Measurements from ENCODE around the gene COG7. TPM values are rescaled to one million over a fixed set of nuclear protein-coding genes. Genes with fewer than 3 reads are reported as not detected.
A peak's percentile ranks its signal among the peaks of the same experiment; 100 is the strongest.

Gene COG7
- total and polyA plus RNA-seq, 2 of the 13 experiments (the other 11 are each of a cell fraction or from before 2014, with no cell fraction given) = 12.6 to 54.5 TPM

DNA sequence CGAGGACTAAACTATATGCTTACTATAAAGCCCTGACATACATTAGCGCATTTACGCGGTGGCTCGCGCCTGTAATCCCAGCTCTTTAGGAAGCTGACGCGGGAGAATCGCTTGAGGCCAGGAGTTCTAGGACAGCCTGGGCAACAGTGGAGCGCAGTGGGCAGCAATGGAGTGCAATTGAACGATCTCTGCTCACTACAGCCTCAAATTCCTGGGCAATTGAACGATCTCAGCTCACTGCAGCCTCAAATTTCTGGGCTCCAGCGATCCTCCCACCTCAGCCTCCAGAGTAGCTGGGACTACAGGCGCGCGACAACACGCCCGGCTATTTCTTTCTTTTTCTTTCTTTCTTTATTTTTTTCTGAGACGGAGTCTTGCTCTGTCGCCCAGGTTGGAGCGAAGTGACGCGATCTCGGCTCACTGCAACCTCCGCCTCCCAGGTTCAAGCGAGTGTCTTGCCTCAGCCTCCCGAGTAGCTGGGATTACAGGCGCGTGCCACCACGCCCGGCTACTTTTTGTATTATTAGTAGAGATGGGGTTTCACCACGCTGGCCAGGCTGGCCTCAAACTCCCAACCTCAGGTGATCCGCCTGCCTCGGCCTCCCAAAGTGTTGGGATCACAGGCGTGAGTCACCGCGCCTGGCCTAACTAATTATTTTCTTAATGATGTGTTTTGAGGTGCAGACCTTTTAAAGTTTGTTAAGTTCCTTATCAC is 506 bp upstream of the COG7 start (continued):
- TF ChIP-seq, protein P1, sequence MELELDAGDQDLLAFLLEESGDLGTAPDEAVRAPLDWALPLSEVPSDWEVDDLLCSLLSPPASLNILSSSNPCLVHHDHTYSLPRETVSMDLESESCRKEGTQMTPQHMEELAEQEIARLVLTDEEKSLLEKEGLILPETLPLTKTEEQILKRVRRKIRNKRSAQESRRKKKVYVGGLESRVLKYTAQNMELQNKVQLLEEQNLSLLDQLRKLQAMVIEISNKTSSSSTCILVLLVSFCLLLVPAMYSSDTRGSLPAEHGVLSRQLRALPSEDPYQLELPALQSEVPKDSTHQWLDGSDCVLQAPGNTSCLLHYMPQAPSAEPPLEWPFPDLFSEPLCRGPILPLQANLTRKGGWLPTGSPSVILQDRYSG (CRISPR knock-in tag; IDR thresholded peaks at IDR 0.05) = peak; percentile 9; the same call in 1 of the 2 replicates
- TF ChIP-seq XRCC5 (optimal IDR thresholded peaks at IDR 0.05; ENCODE audit: low read length) = no peak

DNA sequence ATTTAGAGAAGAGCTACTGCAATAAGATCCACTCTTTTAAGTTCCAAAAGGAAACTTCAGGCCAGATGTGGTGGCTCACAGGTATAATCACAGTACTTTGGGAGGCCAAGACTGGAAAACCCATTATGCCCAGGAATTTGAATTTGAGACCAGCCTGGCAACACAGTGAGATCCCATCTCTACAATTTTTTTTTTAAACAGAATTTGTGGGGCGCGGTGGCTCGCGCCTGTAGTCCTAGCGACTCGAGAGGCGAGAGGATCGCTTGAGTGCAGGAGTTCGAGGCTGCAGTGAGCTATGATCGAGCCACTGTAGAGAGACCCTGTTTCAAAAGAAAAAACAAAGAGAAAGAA is 793 bp downstream of the COG7 start:
- Histone ChIP-seq H3K4me1 (ENCODE audit: insufficient read depth, low read length) (peaks cover 35% of the 10 kb centered on the region), H3K27me3 (ENCODE audit: control insufficient read depth in 1 of 2, insufficient read depth in 2 of 2, low read length in 2 of 2) (no peaks in the 10 kb centered on the region; a peak in 1 of 5 replicates), H3K27ac (ENCODE audit: extremely low read length, insufficient read depth, low read length) (peak overlapping the region; percentile 90), H3K36me3 (replicated peaks in 1 of 2; ENCODE audit: control insufficient read depth in 1 of 2, insufficient read depth in 2 of 2, low read length in 2 of 2) (peaks cover 0 to 18% of the 10 kb centered on the region in 2 experiments; a peak in 3 of 5 replicates), H3K79me2 (ENCODE audit: insufficient read depth, low read length) (peaks cover 28% of the 10 kb centered on the region), H3K9me3 (ENCODE audit: low read length) (no peaks in the 10 kb centered on the region), H3K4me2 (ENCODE audit: low read depth, low read length) (peak overlapping the region; percentile 92), H4K20me1 (ENCODE audit: insufficient read depth, low read length) (peaks cover 9% of the 10 kb centered on the region; the same call in 1 of the 2 replicates), H3K4me3 (replicated peaks in 1 of 3; ENCODE audit: insufficient read depth in 1 of 3, low read depth in 2 of 3, low read length in 3 of 3) (peak overlapping the region; percentile 85 to 100 (median 87)), H3K9ac (ENCODE audit: insufficient read depth, low read depth, low read length) (peak overlapping the region; percentile 96), H2AFZ (ENCODE audit: low read length) (peak overlapping the region; percentile 60)
- FAIRE-seq = no peak
- WGBS (ENCODE audit: low lambda C conversion rate) = 2% methylated on average over 10 of the region's 10 CpGs
- ChIA-PET CTCF (ENCODE audit: low intra/inter-chr PET ratio, low total read pairs) (interaction anchor here (1.8 kb wide), 1 partner anchor 17 kb away, joined by 13 read pairs; no protein-coding TSS in a partner anchor), POLR2A (interaction anchor here (0.6 to 1.6 kb wide), 3 partner anchors 9 to 13 kb away, joined by 3 to 5 read pairs (median 5); no protein-coding TSS in a partner anchor)
- no TSS peak for BruUV-seq (replicated peaks)
- TF ChIP-seq REXO4 (CRISPR knock-in tag; IDR thresholded peaks at IDR 0.05; ENCODE audit: borderline replicate concordance) (no peak), CHD4 (IDR thresholded peaks at IDR 0.05; ENCODE audit: borderline replicate concordance, low read length) (peak; percentile 80; the same call in 1 of the 2 replicates), ZNF589 (CRISPR knock-in tag; conservative IDR thresholded peaks at IDR 0.05) (0 out of 2 replicates have a peak, but pooled peaks have one; percentile 19), MYC (CRISPR knock-in tag; IDR thresholded peaks at IDR 0.05; ENCODE audit: borderline replicate concordance) (no peak), ZNF501 (CRISPR knock-in tag; IDR thresholded peaks at IDR 0.05) (no peak), PHF8 (CRISPR knock-in tag; IDR thresholded peaks at IDR 0.05) (no peak), ZNF460 (CRISPR knock-in tag; IDR thresholded peaks at IDR 0.05; ENCODE audit: borderline replicate concordance) (0 out of 2 replicates have a peak, but pooled peaks have one; percentile 12), MAF1 (CRISPR knock-in tag; IDR thresholded peaks at IDR 0.05; ENCODE audit: borderline replicate concordance) (0 out of 2 replicates have a peak, but pooled peaks have one; percentile 11), ZNF619 (CRISPR knock-in tag; IDR thresholded peaks at IDR 0.05) (no peak), ZNF615 (CRISPR knock-in tag; IDR thresholded peaks at IDR 0.05; ENCODE audit: borderline replicate concordance) (peak; percentile 8; the same call in 1 of the 2 replicates), KMT2B (CRISPR knock-in tag; IDR thresholded peaks at IDR 0.05) (no peak)
- TF ChIP-seq, protein P2, sequence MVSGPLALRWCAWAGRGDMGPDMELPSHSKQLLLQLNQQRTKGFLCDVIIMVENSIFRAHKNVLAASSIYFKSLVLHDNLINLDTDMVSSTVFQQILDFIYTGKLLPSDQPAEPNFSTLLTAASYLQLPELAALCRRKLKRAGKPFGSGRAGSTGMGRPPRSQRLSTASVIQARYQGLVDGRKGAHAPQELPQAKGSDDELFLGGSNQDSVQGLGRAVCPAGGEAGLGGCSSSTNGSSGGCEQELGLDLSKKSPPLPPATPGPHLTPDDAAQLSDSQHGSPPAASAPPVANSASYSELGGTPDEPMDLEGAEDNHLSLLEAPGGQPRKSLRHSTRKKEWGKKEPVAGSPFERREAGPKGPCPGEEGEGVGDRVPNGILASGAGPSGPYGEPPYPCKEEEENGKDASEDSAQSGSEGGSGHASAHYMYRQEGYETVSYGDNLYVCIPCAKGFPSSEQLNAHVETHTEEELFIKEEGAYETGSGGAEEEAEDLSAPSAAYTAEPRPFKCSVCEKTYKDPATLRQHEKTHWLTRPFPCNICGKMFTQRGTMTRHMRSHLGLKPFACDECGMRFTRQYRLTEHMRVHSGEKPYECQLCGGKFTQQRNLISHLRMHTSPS (CRISPR knock-in tag; IDR thresholded peaks at IDR 0.05; ENCODE audit: low read depth) = 0 out of 2 replicates have a peak, but pooled peaks have one; percentile 2
- TF ChIP-seq, protein P3, sequence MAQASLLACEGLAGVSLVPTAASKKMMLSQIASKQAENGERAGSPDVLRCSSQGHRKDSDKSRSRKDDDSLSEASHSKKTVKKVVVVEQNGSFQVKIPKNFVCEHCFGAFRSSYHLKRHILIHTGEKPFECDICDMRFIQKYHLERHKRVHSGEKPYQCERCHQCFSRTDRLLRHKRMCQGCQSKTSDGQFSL (CRISPR knock-in tag; IDR thresholded peaks at IDR 0.05) = 0 out of 2 replicates have a peak, but pooled peaks have one; percentile 16
- no peak for ATAC-seq
- no peak for DNase-seq (ENCODE audit: low spot score)
- in situ Hi-C loops (cut with HindIII; ENCODE audit: extremely low pct_ligation_motif_present, low pct_unique_long_range_greater_than_20kb) = no loop called here
- intact Hi-C loops (cut with micrococcal nuclease; ENCODE audit: unreplicated experiment) = loop anchor here (2.0 kb wide), 1 partner anchor 105 kb away; the partner anchor contains the start of genes EARS2 and UBFD1

Measured in HepG2 (cell line).